Adrenal gland (tissue), 12 donors: ENCODE data around the gene STX8. TPM values are rescaled to one million over a fixed set of nuclear protein-coding genes. Genes with fewer than 3 reads are reported as not detected.

Experiments used
- DNase-seq, 7 donors: peaks; one replicate each; pipeline ENCODE4 v3.0.0-alpha.2; 2019 to 2020
- H3K27ac ChIP-seq, 5 donors: fragments of 200-600 bp; sonication (generic) in 4 of 5; 1 replicate in 3 of 5; 2 replicates in 2 of 5; pipeline versions ENCODE4 v1.5.1 to v1.8.0; 2016 to 2020; ENCODE audit warnings: mild to moderate bottlenecking in 1 of 5
- H3K27me3 ChIP-seq: fragments of 200-600 bp; 2 replicates; pipeline ENCODE4 v1.8.0; 2021
- H3K36me3 ChIP-seq, 2 donors: fragments of 200-600 bp; replicated peaks in 1 of 2; 1 replicate in 1 of 2; 2 replicates in 1 of 2; pipeline versions ENCODE4 v1.5.1 to v1.8.0; 2018 to 2022
- H3K4me1 ChIP-seq, 2 donors: fragments of 200-600 bp; replicated peaks in 1 of 2; 1 replicate in 1 of 2; 2 replicates in 1 of 2; pipeline versions ENCODE4 v1.5.1 to v1.8.0; 2018 to 2021
- H3K4me3 ChIP-seq, 4 donors: fragments of 200-600 bp; sonication (generic) in 3 of 4; one replicate each; pipeline ENCODE4 v1.5.1; 2016 to 2018
- H3K9me3 ChIP-seq, 3 donors: fragments of 200-600 bp; sonication (generic) in 1 of 3; replicated peaks in 1 of 3; 1 replicate in 2 of 3; 2 replicates in 1 of 3; pipeline versions ENCODE4 v1.5.1 to v1.8.0; 2016 to 2021
- POLR2A ChIP-seq, 2 donors: fragments of 450-650 bp; IDR thresholded peaks; one replicate each; pipeline ENCODE4 v1.6.1; 2017; ENCODE audit warnings: antibody characterized with exemption in 2 of 2, mild to moderate bottlenecking in 2 of 2, moderate library complexity in 1 of 2
- WGBS, 4 donors: extraction: QIAGEN DNeasy Blood & Tissue Kit in 2 of 4; methylation state at CpG; one replicate each; pipeline versions ENCODE4 v1.1.5 to v1.1.7; 2013 to 2017; 5-methylcytosine and 5-hydroxymethylcytosine counted together
- intact Hi-C, 2 donors: fragments of 100-400 bp; cut with DNase I; formaldehyde crosslinking; loops; one replicate each; pipeline versions ENCODE4 v1.14.1 to v1.15.0; 2022 to 2023
- polyA plus RNA-seq, 3 donors: library from polyadenylated mRNA; stranded (reverse); fragments of 200-250 nt in 2 of 3; fragments of 350-450 nt in 1 of 3; fragmentation: Illumina TruSeq in 1 of 3; extraction: RNeasy Lipid Tissue Mini Kit (QIAGEN cat#74804) in 1 of 3; gene quantifications; one replicate each; pipeline ENCODE4 v1.2.3, GENCODE V29; 2013 to 2014
- total RNA-seq, 9 donors: library from RNA; depleted of rRNA in 4 of 9; stranded (reverse); fragments of >200 nt in 4 of 9; fragments of 120-200 nt in 1 of 9; fragmentation: NEBNext Ultra II Directional in 1 of 9; extraction: Animal tissue kit (Norgen Biotek cat#: 25700) in 1 of 9; gene quantifications; one replicate each; pipeline versions ENCODE4 v1.1.0 to v1.2.4, GENCODE V29; 2013 to 2023
- TF ChIP-seq, protein P1 (sequence below), 6 experiments: fragments of 450-650 bp in 4 of 6; fragments of 200-600 bp in 2 of 6; sonication (generic) in 1 of 6; IDR thresholded peaks; 1 replicate in 5 of 6; 2 replicates in 1 of 6; pipeline versions ENCODE4 v1.5.1 to v1.8.0; 2016 to 2021; ENCODE audit warnings: antibody characterized with exemption in 6 of 6, mild to moderate bottlenecking in 2 of 6, moderate library complexity in 1 of 6
- donor health status: healthy with polysubstance abuse.
- donor health status: Bipolar disorder and iron deficiency.
- donor health status: DM: yes; HTN: yes; CAD: no.
- donor health status: DM: no; HTN: no; CAD: no.
- donor health status: DM: no; HTN: no; CAD: no.
- donor health status: DM: yes; HTN: yes; CAD: no.

Gene STX8
- total and polyA plus RNA-seq, 12 donors: 21.9 to 94.1 (median 72.3) TPM

DNA sequence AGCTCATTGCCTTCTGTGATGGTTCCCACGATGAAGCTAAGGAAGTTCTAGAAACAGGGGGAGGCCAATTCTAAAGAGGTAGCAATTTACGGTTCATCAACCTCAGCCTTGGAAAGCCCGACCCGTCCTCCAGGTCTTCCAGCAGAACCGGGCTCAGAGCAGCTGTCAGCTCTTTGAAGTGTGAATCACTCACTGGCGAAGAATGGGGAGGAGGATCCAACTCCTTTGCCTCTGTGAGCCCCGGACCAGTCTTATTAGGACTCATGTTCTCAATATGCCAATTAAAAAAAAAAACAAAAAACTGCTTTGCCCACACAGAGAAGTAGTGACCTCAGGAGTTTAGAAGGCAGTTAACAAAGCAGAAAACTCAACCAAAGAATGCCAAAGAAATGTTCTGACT is 31.4 kb downstream of the STX8 start:
- TF ChIP-seq, protein P1, sequence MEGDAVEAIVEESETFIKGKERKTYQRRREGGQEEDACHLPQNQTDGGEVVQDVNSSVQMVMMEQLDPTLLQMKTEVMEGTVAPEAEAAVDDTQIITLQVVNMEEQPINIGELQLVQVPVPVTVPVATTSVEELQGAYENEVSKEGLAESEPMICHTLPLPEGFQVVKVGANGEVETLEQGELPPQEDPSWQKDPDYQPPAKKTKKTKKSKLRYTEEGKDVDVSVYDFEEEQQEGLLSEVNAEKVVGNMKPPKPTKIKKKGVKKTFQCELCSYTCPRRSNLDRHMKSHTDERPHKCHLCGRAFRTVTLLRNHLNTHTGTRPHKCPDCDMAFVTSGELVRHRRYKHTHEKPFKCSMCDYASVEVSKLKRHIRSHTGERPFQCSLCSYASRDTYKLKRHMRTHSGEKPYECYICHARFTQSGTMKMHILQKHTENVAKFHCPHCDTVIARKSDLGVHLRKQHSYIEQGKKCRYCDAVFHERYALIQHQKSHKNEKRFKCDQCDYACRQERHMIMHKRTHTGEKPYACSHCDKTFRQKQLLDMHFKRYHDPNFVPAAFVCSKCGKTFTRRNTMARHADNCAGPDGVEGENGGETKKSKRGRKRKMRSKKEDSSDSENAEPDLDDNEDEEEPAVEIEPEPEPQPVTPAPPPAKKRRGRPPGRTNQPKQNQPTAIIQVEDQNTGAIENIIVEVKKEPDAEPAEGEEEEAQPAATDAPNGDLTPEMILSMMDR (IDR thresholded peaks at IDR 0.05): no peak
- TF ChIP-seq POLR2A (IDR thresholded peaks at IDR 0.05): no peak
- Histone ChIP-seq H3K36me3 (no peaks in the 10 kb centered on the region), H3K4me3 (no peak overlapping the region), H3K4me1 (no peaks in the 10 kb centered on the region), H3K27ac (no peak overlapping the region), H3K9me3 (no peaks in the 10 kb centered on the region), H3K27me3 (no peaks in the 10 kb centered on the region)
- DNase-seq: peak in 1 of 7 donors; percentile 13
- 61 to 69% (median 67%) methylated on average over 7 of the region's 7 CpGs for WGBS, 4 donors
- intact Hi-C loops: no loop called here

DNA sequence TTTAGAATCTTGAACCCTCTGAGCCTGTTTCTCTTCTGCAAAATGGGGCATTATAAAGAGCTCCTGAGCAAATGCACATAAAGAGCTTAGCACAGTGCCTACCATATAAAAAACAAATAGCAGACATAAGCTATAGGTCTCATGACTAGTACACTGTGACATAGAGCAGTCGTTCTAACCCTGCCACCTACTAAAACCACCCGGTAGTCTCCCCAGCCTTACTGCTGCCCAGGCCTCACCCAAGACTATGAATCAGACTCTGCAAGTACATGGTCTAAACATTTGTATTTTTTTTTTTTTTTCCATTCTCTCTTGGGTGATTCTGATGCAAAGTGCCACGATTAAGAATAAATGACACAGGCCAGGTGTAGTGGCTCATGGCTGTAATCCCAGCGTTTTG is 33.9 kb downstream of the STX8 start:
- WGBS, 4 donors: 90 to 94% (median 94%) methylated on average over 4 of the region's 4 CpGs
- intact Hi-C loops: no loop called here
- no peak for TF ChIP-seq POLR2A (IDR thresholded peaks at IDR 0.05)
- TF ChIP-seq, protein P1 (IDR thresholded peaks at IDR 0.05): no peak

DNA sequence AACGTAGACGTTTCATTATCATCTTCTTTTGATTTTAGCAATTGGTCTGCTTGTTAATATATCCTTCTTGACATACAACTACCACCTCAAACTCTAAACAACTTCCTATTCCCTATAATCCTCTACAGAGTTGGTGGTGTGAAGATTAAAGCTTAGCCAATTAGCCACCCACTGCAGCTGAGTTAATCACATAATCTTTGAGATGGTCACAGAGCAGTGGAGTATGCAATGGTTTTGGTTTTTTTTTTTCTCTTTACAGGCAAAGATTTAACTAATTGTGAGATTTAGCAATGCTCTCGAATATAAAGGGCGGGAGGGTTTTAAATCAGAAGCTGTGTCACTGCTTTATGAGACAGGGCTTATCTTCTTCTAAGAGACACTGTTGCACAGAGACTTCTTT is 37.0 kb downstream of the STX8 start:
- no peaks in the 10 kb centered on the region for H3K9me3 ChIP-seq
- no peak overlapping the region for H3K27ac ChIP-seq
- no peaks in the 10 kb centered on the region for H3K36me3 ChIP-seq
- no peaks in the 10 kb centered on the region for H3K27me3 ChIP-seq
- TF ChIP-seq, protein P1 (IDR thresholded peaks at IDR 0.05): no peak
- no peak for TF ChIP-seq POLR2A (IDR thresholded peaks at IDR 0.05)
- 86 to 95% (median 89%) methylated on average over 4 of the region's 4 CpGs for WGBS, 4 donors
- H3K4me1 ChIP-seq: no peaks in the 10 kb centered on the region
- H3K4me3 ChIP-seq: no peak overlapping the region
- DNase-seq: no peak
- intact Hi-C loops: no loop called here

More for the DNA sequence above, 33.9 kb downstream of the STX8 start:
- H3K9me3 ChIP-seq: no peaks in the 10 kb centered on the region
- no peaks in the 10 kb centered on the region for H3K36me3 ChIP-seq
- H3K27ac ChIP-seq: no peak overlapping the region
- no peak for DNase-seq
- no peaks in the 10 kb centered on the region for H3K4me1 ChIP-seq
- H3K4me3 ChIP-seq: no peak overlapping the region
- no peaks in the 10 kb centered on the region for H3K27me3 ChIP-seq

DNA sequence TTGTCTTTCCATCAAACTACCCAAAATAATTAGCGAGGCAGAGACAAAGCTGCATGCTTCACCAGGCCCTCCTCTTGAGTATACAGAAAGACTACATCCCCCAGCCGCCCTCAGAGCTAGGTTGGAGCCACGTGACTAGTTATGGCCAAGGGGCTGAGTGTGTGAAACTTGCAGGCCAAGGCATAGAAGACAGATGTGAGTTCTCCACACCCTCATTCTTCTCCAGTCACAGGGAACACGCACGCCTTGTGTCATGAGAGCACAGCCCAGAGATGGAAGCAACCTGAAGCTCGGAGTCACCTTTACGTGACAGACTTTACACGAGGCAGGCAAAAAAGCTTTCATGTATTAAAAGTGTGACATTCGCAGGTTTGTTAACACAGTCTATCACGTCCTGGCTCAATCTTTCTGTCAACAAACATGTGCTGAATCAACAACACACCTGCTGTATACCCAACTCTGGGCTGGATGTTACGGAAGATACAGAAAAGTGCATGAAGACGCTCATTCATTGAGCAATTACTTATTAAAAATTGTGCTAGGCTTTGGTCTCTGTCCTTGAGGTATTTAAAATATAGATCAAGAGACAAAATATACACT is 38.3 kb downstream of the STX8 start:
- Histone ChIP-seq H3K36me3 (no peaks in the 10 kb centered on the region), H3K27ac (no peak overlapping the region), H3K9me3 (no peaks in the 10 kb centered on the region), H3K4me1 (no peaks in the 10 kb centered on the region), H3K4me3 (no peak overlapping the region), H3K27me3 (no peaks in the 10 kb centered on the region)
- no peak for TF ChIP-seq POLR2A (IDR thresholded peaks at IDR 0.05)
- TF ChIP-seq, protein P1 (IDR thresholded peaks at IDR 0.05): no peak
- 95 to 97% (median 96%) methylated on average over 12 of the region's 12 CpGs for WGBS, 4 donors
- intact Hi-C loops: no loop called here
- DNase-seq: no peak
